SU-DHL-6 (cell line): ENCODE data around the gene NBEA.
A peak's percentile ranks its signal among the peaks of the same experiment; 100 is the strongest.

Source experiments
- H2AFZ ChIP-seq: fragments of 200-600 bp; sonication (generic); 2 replicates; pipeline ENCODE4 v1.6.1; 2014; ENCODE audit warnings: low read depth, mild to moderate bottlenecking, moderate library complexity, mixed read lengths, antibody characterized with exemption, low read length; ENCODE audit not compliant: severe bottlenecking
- H3F3A ChIP-seq: fragments of 200-600 bp; shearing (Covaris generic); 2 replicates; pipeline ENCODE4 v1.6.0; 2016; ENCODE audit warnings: antibody characterized with exemption, mild to moderate bottlenecking; ENCODE audit not compliant: insufficient read depth
- H3K27ac ChIP-seq: fragments of 200-600 bp; sonication (generic); 2 replicates; pipeline ENCODE4 v1.5.1; 2016; ENCODE audit warnings: low read depth, mild to moderate bottlenecking, low read length, moderate library complexity, mixed read lengths
- H3K27me3 ChIP-seq: fragments of 200-600 bp; sonication (generic), shearing (Covaris generic); 2 replicates; pipeline ENCODE4 v1.6.0; 2014; ENCODE audit warnings: mild to moderate bottlenecking, low read length
- H3K36me3 ChIP-seq: fragments of 200-600 bp; sonication (generic); 2 replicates; pipeline ENCODE4 v1.6.1; 2014; ENCODE audit warnings: mild to moderate bottlenecking, low read length, mixed read lengths
- H3K4me2 ChIP-seq: fragments of 300-600, 200-600 bp; shearing (Covaris generic), sonication (generic); 2 replicates; pipeline ENCODE4 v1.6.0; 2014; ENCODE audit warnings: low read length, low read depth, mild to moderate bottlenecking; ENCODE audit not compliant: poor library complexity, severe bottlenecking
- H3K4me3 ChIP-seq: fragments of 200-600 bp; sonication (generic); 2 replicates; pipeline ENCODE4 v1.5.1; 2014; ENCODE audit warnings: antibody characterized with exemption, low read length, mild to moderate bottlenecking, mixed read lengths; ENCODE audit not compliant: insufficient read depth, poor library complexity, severe bottlenecking
- H3K79me2 ChIP-seq: fragments of 200-600 bp; sonication (generic); 2 replicates; pipeline ENCODE4 v1.6.1; 2014; ENCODE audit warnings: mild to moderate bottlenecking, low read length, moderate library complexity; ENCODE audit not compliant: insufficient read depth
- H3K9ac ChIP-seq: fragments of 200-600 bp; sonication (generic); 2 replicates; pipeline ENCODE4 v1.7.0; 2014; ENCODE audit warnings: mild to moderate bottlenecking, low read length
- H3K9me2 ChIP-seq: fragments of 200-600 bp; sonication (generic); replicated peaks from 2 replicates; pipeline ENCODE4 v1.6.1; 2014; ENCODE audit warnings: low read length; ENCODE audit not compliant: insufficient read depth
- H3K9me3 ChIP-seq: fragments of 200-600 bp; sonication (generic); 2 replicates; pipeline ENCODE4 v1.6.1; 2014; ENCODE audit warnings: low read length, mixed read lengths; ENCODE audit not compliant: insufficient read depth
- H4K20me1 ChIP-seq: fragments of 200-600 bp; sonication (generic); 2 replicates; pipeline ENCODE4 v1.6.1; 2014; ENCODE audit warnings: low read depth, mild to moderate bottlenecking, antibody characterized with exemption, low read length, moderate library complexity, mixed read lengths
- CTCF ChIP-seq: fragments of 200-600 bp; sonication (generic); IDR thresholded peaks from one replicate; pipeline ENCODE4 v1.5.1; 2017; ENCODE audit warnings: antibody characterized with exemption, mild to moderate bottlenecking, low read length, moderate library complexity; ENCODE audit not compliant: insufficient read depth, poor library complexity, severe bottlenecking
- EZH2phosphoT487 ChIP-seq: fragments of 200-600 bp; sonication (generic), shearing (Covaris generic); conservative IDR thresholded peaks from 2 replicates; pipeline ENCODE4 v1.6.1; 2018; ENCODE audit warnings: mild to moderate bottlenecking, antibody characterized with exemption, low read length, moderate library complexity, mixed read lengths

Gene NBEA

GRCh38 chr13:35720290-35720689 is 778.2 kb downstream of the NBEA start:
- no peak for TF ChIP-seq CTCF
- TF ChIP-seq EZH2phosphoT487, result no peak
- H3K4me2 ChIP-seq, result no peak overlapping the region
- H2AFZ ChIP-seq, result no peak overlapping the region

DNA sequence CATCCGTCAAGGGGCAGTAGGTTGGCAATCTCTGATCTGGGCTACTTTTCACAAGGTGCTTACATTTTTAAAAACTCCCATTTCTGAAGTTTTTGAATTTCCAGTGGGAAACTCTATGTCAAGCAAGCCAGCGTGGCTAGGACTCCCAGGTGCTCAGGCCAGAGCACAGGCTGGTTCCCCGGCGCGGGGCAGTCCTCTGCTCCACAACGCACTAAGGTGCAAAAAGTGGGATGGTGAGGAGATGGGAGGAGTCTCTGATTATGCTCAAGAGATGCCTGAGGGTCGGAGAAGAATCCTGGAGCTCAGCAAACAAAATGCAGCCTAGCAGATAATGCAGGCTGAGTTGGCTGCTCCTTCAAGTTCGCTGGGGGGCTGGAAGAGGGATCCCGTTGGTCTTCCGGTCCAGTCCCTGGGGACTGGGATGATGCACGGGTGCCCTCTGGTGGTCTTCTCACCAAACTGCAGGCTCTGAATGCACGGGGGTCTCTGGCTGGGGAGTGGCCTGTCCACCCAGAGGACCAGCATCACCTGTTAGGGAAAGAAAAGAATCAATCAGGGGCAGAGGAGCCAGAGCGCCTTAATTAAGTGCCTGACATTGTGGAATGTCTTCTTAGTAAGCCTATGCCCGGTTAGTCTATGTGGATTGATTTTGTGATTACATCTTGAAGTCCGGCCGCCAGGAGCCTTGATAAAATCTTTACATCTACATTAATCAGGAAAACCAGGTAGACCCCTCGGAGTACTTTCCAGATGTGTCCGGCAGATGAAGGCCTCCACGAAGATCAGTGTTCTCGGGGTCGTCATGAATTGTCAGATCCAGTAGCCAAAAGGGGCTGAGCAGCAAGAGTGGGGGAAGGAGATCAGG is 778.9 kb downstream of the NBEA start:
- no peaks in the 10 kb centered on the region for H4K20me1 ChIP-seq
- H3K4me3 ChIP-seq, result no peak overlapping the region
- H3K4me2 ChIP-seq, result peak overlapping the region; percentile 40
- no peaks in the 10 kb centered on the region for H3K27me3 ChIP-seq
- H2AFZ ChIP-seq, result peak overlapping the region; percentile 73
- H3K36me3 ChIP-seq, result no peaks in the 10 kb centered on the region
- no peaks in the 10 kb centered on the region for H3K9me2 ChIP-seq
- H3K79me2 ChIP-seq, result no peaks in the 10 kb centered on the region
- no peaks in the 10 kb centered on the region for H3K9me3 ChIP-seq
- H3K9ac ChIP-seq, result no peak overlapping the region
- no peaks in the 10 kb centered on the region for H3F3A ChIP-seq
- H3K27ac ChIP-seq, result no peak overlapping the region
- TF ChIP-seq CTCF, result peak; percentile 92
- TF ChIP-seq EZH2phosphoT487, result no peak

More at GRCh38 chr13:35720290-35720689, 778.2 kb downstream of the NBEA start:
- H3K9me3 ChIP-seq, result no peaks in the 10 kb centered on the region
- no peaks in the 10 kb centered on the region for H3K9me2 ChIP-seq
- no peak overlapping the region for H3K4me3 ChIP-seq
- H3K27ac ChIP-seq, result no peak overlapping the region
- no peaks in the 10 kb centered on the region for H3K36me3 ChIP-seq
- no peaks in the 10 kb centered on the region for H3K79me2 ChIP-seq
- H3K27me3 ChIP-seq, result no peaks in the 10 kb centered on the region
- H4K20me1 ChIP-seq, result no peaks in the 10 kb centered on the region
- no peaks in the 10 kb centered on the region for H3F3A ChIP-seq
- H3K9ac ChIP-seq, result no peak overlapping the region
